GM21526 (cell line): Measurements from ENCODE around the gene POM121C.
"Not testable (repeated sequence)": the region's sequence is repeated elsewhere in the genome, so short reads cannot be mapped to it uniquely, and the experiment has no call there.

Experiments
- ATAC-seq: cut with Tn5 transposase; IDR thresholded peaks from one replicate; pipeline ENCODE4 v1.9.1; 2021; ENCODE audit warnings: moderate library complexity; ENCODE audit not compliant: unreplicated experiment, low FRiP score

The POM121C gene

GRCh38 chr7:75485979-75486643 is at the start of gene POM121C:
TSS of gene POM121C (minus strand) at chr7:75486299. CDS start at chr7:75441496, 44,803 bp downstream.
- ATAC-seq = peak; percentile 93

DNA sequence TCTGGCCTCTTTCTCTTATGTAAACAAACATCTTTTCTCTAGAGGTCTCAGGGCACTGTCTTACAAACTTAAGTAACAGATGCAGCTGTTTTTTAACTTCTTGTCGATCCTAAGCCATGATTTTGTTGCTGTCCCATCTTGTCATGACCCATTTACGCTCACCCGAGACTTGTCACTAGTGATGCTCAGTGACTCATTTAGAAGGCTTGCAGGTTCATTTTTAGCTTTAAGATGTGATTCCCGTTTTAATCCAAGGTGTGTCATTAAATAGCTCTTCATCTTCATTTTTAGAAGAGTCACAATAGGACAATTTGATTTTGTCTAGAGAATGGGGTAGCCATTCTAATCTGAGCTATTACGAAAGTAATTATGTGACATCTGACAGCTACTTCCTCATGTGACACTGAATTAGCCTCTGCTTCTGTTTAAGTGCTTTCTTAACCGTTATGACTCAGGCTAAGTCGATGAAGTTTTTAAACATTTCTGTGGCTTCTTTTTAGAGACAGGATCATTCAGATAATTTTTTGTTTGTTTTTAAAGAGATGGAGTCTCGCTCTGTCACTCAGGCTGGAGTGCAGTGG is 48.7 kb upstream of the POM121C start:
- ATAC-seq = no peak

GRCh38 chr7:75533926-75534325 is 47.8 kb upstream of the POM121C start:
- no peak for ATAC-seq

GRCh38 chr7:75532639-75533038 is 46.5 kb upstream of the POM121C start:
- no peak for ATAC-seq

- ATAC-seq = no peak
These were observed 45.3 kb upstream of the POM121C start for GRCh38 chr7:75531359-75531821.

- ATAC-seq = not testable (repeated sequence)
These were observed 41.2 kb upstream of the POM121C start for GRCh38 chr7:75527224-75527722.

DNA sequence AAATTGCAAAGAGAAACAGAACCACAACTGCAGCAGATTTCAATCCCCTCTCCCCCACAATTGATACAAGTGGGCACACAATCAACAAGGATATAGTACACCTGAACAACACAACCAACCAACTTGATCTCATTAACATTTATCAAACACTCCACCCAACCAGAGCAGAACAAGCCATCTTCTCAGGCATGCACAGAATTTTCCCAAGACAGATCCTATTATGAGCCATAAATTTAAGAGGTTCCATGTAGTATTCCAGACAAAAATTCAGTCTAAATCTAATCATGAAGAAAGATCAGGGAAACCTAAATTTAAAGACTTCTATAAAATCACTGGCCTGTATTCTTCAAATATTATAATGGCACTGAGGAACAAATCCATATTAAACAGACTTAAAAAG is 35.6 kb upstream of the POM121C start:
- ATAC-seq = not testable (repeated sequence)

- not testable (repeated sequence) for ATAC-seq
These were observed 32.7 kb upstream of the POM121C start for GRCh38 chr7:75518842-75519241.

DNA sequence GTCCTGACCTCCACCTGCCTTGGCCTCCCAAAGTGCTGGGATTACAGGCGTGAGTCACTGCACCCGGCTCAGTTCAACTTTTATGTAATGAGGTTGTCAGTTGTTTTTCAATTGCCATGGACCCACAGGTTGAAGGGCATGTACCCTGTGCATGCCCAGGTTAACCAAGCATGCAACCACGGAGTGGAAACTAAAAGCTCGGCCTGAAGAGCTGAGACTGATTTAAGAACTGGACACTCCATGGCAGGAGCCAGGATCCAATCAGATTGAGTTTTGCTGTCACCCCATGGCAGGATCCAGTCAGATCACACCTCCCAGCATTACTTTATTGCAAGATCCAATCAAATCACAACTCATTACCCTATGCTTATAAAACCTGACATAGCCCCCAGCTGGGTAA is 22.9 kb upstream of the POM121C start:
- ATAC-seq = not testable (repeated sequence)

DNA sequence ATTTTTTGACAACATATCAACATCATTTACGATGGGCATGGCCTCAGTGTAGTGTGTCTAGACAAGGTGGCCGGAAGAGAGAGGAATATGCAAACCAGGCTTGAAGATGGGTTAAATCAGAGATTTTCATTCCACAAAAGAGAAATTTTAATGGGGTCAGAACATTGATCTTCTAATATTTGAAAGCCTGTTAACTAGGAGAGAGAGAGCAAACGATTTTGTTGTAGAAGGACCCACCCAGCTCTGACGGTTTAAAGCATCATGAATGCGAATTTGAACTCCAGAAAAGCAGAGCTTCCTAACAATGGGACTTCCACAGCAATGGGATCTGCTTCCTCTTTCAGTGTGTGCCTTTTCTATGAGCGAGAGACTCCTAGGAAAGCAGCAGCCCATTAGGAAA is 5.9 kb upstream of the POM121C start, which contains the start of gene SPDYE5:
Gene SPDYE5 (plus strand): TSS at position 301 of the 400 bp plus-strand sequence. CDS start 1,728 bp downstream, outside the sequence.
- ATAC-seq = not testable (repeated sequence)

DNA sequence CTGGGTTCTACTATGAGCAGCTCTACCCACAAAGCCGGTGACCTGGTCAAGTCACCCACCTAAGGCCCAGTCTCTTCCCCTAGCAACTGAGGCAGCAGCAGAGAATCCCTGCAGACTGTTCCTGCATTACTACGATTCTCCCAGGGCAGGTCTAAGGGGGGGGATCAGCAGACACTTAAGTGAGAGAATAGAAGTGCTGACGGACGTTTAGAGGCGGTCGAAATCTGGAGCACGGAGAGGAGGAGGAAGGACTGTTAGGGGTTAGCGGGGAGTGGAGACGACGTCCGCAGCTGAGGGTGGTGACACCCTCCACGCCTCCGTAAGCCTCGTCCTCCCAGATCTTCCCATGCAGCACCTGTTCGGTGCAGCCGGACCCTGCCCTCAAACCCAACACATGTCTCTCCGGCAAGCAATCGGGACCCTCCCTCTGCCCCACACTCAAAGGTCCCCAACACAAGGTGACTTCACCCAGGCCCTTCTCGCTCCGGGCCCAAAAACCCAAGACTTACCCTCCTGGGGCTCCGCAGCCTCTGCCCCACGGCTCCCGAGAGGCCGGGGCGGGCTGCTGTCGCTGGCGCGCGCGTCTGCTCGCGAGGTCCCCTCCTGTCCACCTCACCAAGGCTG is 632 bp downstream of the POM121C start:
- ATAC-seq = not testable (repeated sequence)

- ATAC-seq = not testable (repeated sequence)
These were observed 5.8 kb downstream of the POM121C start for GRCh38 chr7:75480313-75480712.

DNA sequence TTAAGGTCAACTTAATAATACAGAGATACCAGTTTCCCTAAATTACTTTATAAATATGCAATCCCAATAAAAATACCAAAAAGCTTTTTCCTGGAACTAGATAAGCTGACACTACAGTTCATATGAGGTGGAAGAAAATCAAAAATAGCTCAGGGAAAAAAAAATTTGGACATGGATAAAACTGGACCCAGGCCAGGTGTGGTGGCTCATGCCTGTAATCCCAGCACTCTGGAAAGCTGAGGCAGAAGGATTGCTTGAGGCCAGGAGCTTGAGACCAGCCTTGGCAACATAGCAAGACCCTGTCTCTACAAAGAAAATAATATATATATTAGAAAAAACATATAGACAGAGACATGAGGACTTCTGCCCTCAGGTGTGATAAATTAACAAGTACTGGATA is 8.6 kb downstream of the POM121C start:
- ATAC-seq = not testable (repeated sequence)

DNA sequence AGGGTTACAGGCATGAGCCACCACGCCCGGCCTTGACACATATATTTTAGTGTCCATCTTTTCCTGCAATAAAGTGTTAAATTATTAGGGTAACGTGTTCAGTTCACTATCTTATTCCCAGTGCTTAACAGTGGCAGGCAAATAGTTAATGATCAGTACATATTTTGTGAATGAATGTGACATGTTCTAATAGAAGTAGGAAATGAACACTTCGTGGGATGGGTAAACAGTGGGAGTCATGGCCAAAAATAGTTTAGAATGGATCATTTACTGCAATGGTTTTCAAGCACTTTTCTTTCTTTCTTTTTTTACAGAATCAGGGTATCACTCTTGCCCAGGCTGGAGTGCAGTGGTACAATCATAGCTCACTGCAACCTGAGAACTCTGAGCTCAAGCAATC is 15.9 kb downstream of the POM121C start:
- ATAC-seq = not testable (repeated sequence)

DNA sequence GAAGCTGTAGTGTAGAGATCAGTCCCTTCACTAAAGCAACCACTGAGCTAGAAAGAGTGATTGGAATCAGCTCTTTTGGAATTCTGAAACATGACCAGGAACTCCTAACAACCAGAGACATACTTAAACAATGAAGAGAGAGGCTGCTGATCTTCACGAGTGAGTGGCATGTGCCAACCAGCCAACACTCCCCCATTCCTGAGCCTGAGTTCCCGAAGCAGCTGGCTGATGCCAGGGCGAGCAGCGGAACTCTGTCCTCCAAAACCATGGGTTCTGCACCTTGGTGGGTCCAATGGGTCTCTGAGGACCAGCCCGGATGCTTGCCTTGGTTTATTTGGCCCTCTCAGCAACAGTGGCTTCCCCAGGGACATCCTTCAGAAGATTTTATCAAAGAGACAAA is 25.6 kb downstream of the POM121C start:
- not testable (repeated sequence) for ATAC-seq

- ATAC-seq = not testable (repeated sequence)
These were observed 28.1 kb downstream of the POM121C start for GRCh38 chr7:75458034-75458433.

- not testable (repeated sequence) for ATAC-seq
These were observed 29.7 kb downstream of the POM121C start for GRCh38 chr7:75456403-75456802.

DNA sequence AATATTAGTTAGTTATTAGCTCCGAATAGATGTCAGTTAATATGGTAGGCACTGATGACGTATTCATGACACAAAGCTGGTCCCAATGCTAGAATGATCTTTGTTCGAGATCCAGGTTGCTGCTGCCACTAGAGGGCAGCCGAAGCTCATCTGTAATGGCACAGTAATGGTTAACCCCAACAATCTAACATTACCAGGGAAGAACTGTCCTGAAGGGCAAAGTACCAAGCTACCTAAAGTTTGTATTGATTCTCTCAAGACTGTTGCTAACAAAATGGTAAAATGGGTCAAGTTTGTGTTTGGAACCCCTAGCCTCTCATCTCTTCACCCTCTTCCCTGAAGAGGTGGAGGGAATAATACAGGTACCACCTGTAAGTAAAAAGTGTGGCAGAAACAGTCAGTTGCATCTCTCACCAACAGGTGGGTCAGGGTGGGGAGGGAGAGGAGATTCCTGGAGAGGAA is 33.6 kb downstream of the POM121C start:
- ATAC-seq = not testable (repeated sequence)

GRCh38 chr7:75449946-75450345 is 36.2 kb downstream of the POM121C start:
- not testable (repeated sequence) for ATAC-seq

DNA sequence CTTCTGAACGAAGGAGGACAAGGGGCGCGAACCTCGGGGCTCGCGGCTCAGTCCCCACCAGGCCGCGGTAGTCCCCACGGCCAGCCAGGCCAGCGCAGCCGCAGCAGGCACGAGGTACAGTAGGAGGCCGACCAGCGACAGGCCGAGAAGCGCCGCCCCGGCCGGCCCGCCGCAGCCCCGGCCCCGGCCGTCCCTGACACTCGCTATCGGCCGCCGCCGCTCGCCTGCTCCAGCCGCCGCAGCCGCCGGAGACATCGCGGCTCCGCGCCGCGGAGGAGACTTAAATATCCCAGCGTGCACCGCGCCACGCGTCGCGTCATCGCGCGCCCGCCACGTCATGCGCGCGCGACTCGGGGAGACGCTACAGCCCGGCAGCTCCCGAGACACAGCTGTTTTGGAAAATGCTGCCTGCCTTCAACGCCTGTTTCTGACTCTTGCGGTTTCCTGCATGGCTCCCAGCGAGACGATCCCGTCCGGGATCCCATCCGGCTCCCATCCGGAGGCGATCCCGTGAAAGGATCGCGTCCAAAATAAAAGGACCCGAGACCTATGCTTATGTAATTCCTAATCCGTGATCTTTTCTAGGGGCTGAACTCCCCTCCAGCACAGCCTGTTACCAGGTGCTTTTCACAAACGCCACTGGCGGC is 43.5 kb downstream of the POM121C start:
- ATAC-seq = peak; percentile 74

GRCh38 chr7:75442101-75442464 is 44.0 kb downstream of the POM121C start:
- peak; percentile 35 for ATAC-seq
